HG03196 (cell line): ENCODE measurements around the gene DNAAF8.

Experiments
- ATAC-seq: cut with Tn5 transposase; IDR thresholded peaks from one replicate; pipeline ENCODE4 v1.9.1; 2021; ENCODE audit not compliant: unreplicated experiment

The DNAAF8 gene

DNA sequence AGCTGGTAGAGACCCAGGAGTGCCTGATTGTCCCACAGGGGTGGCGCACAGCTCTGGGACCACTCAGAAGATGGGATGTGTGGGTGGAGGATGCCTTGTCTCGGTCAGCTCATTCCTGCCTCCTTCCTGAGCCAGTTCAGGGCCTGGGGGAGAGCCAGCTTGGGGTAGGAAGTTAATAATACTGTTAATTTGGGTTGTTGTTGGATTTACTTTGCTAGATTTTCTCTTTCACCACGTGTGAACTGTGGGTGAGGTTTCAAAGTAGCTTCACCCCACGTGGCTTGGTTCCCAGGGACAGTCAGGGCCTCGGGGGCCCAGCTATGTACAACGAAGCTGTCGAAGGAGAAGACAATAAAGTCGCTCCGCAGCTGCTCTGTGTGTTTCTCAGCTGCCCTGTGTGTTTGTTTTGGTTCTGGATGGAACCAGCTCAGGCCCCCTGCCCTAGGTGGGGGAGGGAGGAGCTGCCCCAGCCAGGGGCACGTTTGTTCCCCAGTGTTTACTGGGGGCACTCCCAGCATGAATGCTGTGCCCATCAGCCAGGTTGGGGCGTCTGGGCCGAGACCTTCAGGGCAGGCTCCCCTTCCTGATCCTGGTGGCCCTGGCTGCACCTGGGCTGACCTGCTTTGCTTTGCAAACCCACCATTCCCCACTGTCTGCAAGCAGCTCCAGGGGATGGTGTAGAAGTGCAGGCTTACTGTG is 38.7 kb upstream of the DNAAF8 start:
- ATAC-seq = no peak

DNA sequence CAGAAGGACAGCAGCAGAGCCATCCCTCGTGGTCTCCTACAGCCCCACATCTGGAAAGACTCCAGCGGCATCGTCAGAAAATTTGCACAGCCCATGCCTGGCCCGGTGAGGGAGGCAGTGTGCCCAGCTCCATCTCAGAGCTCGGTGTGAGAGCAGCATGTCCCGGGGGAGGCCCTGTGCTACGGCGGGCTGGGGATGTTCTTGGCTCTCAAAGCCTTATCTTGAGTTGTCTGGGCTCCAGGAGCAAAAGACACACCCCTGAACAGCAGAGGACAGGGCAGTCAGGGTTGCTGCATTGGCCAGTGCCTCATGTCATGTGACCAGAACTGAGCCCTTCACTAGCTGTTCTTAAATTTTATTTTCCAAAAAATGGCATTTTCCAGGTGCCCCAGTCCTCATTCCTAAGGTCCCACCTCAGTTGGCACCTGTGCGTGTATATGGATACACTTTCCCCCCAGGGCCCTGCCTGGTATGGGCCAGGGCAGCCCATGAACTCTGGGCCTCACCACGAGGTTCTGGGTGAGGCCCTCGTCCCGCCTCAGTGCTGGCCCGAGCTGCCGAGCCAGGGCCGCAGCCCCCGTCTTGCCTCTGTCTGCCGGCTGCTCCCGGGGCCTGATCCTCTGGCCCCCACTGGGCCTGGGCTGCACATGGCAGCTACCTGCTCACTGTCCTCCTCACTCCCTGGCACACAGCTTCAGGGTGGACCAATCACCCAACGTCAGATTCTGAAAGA is 38.0 kb upstream of the DNAAF8 start:
- ATAC-seq = no peak

DNA sequence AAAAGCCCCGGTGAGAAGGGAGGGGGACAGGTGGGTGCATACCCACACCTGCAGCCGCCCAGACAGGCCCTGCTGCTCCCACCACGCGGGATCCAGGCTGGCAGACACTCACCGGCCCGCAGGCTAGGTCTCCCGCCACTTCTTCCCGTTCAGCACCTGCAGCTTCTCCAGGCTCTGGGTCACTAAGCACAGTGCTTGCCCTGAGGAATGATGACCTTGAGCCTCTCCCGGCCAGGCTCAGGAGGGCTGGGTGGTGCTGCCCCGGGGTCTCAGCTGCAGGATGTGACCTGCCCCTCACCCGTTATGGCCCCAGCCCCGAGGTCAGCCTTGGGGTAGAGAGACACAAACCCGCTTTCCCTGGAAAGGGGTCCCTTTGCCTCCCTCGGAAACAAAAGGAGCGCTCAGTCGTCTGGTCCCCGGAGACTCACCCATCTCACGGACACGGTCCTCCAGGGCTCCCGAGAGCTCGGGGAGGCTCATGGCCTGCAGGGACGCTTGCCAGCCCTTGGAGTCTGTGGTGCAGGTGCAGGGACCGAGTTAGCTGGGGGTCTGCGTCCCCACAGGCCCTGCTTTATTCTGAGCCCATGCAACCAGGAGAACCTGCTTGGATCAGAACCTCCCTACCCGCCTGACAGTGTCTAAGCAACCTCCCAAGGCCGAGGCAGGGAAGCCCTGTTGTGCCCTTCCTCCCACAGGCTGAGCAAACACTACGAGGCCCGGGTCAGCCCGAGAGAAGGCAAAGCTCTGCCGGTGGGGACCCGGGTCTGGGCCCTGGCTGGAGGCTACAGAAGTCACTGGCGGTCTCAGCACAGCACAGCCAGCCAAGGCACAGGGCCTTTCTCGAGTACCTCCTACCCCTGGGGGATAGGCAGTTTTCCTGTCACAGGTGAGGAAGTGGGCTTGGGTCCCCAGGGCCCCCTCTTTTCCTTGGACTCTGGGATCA is 37.2 kb upstream of the DNAAF8 start:
- no peak for ATAC-seq

DNA sequence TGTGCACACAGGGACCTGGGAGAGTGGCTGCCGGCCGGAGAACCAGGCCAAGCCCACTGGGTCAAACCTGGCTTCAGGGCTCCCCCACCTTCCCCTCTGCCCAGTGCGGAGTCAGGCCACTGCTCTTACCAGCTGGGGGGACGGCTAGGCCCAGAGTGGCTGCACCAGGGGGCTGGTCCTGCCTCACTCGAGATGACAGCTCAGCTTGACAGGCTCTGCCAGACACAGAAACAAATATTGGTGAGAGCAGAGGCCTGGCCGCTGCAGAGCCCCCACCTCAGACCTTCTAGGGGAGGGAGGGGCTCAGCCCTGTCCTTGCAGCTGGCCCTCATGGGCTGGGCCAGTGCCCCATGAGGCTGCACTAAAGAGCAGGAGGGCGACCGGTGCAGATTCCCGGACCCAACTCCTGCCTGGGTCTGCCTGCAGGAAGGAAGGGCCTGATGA is 36.5 kb upstream of the DNAAF8 start:
- ATAC-seq = no peak

DNA sequence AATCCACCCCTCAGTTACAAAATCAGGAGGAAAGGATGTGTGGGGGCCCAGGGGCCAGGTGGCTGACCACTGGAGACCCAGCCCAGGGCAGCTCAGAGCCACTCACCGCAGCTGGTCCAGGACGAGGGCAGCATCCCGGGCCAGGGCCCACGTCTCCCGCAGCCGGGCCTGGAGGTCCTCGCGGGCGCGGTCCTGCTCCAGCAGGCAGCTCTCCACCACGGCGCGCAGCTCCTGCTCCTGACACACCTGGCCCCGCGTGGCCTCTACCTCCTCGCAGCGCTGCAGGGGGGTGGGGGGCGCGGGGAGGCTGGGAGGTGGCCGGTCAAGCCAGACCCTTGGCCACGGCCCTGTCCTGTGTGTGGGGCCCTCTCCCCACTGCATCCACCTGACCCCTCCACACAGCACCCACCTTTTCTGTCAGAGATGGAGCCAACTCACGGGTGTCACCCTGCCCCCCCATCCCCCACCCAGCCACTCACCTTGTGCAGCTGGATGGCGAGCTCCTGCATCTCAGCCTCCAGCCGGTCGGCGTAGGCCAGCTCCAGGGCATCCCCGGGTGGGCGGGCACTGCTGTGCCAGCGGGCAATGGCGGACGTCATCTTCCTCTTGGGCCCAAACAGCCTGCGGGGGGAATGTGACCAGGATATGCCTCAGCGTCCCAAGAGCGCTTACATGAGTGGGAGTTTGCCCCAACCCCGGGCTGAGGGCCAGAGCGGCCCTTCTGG is 35.9 kb upstream of the DNAAF8 start:
- ATAC-seq = no peak

DNA sequence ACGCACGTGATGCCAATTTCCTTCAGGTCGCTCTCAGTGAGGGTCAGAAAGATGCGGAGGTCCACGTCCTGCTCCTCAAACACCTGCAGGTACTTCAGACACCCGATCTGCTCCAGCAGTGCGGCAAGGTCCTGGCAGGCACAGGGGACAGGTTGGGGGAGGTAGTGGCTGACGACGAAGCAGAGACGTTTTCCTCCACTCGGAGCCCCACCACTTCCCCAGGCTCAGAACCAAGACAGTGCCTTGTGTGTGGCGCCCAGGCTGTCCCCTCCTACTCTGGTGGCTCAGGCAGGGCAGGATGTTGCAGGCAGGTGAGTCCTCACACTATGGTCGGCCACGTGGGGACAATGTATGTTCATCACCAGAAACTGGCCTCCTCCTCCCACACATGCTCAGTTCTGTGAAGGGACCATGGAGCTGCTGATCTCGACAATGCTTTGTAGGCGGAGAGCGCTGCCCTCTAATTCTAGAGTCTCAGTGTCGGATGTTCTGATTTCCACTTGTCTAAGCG is 35.2 kb upstream of the DNAAF8 start:
- ATAC-seq = no peak

DNA sequence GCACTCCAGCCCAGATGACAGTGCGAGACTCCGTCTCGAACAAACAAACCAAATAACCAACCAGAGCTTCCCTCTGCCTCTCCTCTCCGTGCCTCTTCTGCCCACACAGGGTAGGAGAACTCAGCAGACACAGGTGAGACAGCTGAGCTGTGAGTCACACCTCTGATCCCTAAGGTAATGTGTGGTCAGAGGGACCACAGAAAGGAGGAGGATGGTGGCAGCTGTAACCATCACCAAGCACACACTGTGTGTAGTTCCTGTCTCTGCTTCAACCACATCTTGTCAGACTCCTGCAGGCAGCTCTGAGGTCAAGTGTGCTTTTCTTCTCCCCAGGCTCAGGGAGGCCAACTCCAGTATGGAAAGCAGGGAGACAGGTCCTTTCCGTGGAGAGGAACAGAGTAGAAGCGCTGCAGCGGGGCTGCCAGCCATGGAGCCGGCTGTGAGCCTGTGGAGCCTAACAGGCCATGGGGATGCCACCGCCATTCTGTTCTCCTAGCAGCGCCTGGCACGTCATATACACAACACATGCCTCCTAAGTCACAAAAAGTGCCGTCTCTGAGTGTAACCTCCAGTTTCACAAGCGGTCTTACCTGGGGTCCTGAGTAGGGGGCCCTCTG is 33.8 kb upstream of the DNAAF8 start:
- no peak for ATAC-seq

DNA sequence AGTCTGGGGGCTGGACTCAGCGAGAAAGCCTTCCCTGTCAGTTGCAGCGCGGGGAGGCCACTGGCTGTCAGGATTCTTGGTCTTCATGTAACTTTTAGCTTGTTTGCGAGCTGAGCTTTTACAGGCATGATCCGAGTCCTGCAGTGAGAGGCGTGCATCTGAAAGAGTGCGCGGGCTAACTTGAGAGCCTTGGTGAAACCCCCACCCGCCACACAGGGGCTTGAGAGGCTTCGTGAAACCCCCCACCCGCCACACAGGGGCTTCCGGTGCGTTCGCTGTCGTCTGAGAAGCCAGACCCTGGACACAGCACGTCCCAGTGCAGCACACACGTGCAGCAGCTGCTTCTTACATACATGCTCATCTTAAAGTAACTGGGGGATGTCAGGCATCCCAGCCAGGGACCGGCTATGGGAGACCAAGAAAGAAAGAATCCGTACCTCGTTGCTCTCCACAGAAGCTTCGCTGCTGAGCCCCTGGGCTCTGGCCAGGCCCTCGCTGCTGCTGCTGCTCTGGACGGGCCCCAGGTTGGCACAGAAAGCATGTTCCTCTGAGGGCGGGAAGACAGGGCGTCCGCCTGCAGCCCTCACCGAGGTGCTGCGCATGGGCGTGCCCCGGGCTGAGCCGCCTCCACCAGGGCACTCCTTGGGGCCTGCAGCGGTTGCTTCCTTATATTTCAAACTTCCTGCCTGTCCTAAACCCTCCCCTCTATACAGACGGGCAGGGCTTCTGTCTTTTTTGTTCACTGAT is 33.2 kb upstream of the DNAAF8 start:
- no peak for ATAC-seq

DNA sequence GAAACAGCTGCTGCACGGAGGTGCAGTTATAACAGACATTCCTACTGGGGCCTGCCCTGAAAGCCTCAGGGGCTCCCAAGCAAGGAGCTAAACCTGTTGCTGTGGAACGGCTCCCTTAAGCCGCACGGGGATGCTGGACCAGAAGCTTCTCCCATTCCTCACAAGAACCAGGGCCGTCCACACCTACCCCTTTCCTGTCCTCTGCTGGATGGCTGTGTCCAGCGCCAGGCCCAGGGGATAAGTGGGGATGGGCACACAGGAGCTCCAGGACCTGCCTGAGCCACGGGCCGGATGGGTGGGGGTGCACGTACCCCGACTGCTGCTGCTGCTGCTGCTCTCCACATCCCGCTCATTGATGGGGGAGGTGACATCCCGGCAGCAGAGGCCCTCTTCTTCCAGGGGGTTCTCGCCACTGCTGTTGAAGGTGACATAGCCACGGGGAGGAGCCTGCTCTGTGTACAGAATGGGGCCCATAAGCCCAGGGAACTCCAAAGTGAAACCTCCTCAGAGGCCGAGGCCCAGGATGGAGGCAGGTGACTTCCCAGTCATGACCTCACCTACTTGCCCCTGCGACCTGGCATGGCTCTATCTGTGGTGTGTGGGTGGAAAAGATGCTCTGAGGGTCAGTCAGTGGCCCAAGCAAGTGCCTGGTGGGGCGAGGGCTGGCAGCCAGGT is 32.4 kb upstream of the DNAAF8 start:
- ATAC-seq = no peak

DNA sequence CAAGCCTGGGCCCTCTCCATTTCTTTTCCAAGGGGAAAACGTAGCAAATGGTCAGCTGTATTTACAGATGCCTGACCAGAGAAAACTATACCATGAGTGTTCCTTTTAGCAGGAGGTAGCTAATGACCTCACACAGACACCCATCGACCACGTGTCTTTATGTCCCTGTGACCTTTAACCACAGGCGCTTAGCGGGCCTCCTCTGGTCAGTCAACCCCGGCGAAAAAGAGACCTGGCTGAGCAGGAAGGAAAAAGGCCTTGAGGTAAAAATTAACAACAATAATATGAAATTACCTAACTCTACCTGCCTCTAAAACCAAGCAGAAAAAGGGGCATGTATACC is 31.9 kb upstream of the DNAAF8 start:
- no peak for ATAC-seq

DNA sequence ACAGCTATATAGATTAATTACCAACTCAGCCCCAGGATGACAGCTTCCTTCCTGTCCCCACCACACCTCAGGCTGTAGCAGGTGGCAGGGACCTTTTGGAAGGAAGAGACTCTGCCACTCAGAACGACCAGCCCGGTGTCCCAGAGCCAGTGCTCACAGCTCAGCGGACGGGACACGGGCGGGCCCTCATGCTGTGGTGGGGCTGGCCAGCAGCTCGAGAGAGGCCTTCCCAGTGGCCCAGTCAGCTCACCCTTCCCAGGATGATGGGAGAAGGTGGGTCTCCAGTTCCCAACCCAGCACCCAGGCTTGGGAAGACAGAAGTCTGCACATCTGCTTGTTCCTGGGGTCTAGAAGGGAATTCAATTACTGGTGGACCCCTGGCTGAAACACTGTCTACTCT is 30.4 kb upstream of the DNAAF8 start:
- ATAC-seq = no peak

DNA sequence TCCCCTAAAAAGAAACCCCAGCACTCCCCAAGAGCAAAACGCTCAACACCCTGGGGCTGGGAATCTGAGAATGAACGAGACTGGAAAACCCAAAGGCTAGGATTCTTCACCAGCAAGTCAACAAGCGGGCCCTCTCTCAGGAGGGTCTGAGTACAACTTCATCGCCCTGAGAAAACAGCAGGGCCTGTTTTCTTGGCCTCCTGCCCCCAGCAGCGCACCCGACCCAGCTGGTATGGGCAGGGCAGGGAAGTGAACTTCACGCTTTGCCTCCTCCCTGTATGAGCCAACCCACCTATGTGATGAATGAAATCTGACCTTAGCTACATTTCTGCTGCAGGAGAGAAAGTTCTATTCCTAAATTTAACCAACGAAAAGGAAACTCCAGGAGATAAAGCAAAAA is 29.8 kb upstream of the DNAAF8 start:
- no peak for ATAC-seq

DNA sequence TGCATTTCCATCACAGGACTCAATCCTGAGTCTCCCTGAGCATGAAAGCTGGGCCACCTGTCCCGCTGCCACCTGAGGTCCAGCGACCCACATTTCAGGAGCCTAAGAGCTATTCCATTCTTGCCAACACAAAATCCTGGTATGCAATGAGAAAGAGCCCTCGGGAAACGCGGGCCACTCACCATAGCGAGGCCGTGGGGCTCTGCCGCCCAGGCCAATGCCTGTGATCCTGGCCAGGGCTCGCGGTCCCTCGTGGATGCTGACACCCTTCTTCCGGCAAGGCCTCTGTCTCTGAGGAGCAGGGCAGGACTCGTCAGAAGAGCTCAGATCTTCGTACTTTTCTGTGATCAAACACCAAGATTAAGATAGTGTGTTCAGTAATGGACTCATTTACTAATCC is 29.4 kb upstream of the DNAAF8 start:
- no peak for ATAC-seq

DNA sequence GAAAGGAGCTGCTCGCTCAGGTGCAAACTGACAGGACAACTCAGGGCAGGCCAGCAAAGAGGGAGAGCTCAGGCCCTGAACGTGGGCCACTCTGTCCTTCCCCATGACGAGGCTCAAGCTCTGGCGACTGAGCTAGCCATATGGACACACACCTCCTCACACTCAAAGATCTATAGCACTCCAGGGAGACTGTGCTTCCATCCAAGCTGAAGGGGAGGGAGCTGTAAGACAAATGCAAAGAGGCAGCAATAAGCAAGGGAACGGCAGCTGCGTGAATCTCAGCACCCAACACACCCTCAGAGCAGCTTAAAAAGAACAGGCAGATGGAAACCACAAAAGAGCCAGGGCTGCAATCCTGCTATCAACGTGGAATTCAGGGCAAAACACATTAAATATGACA is 27.5 kb upstream of the DNAAF8 start:
- ATAC-seq = no peak

DNA sequence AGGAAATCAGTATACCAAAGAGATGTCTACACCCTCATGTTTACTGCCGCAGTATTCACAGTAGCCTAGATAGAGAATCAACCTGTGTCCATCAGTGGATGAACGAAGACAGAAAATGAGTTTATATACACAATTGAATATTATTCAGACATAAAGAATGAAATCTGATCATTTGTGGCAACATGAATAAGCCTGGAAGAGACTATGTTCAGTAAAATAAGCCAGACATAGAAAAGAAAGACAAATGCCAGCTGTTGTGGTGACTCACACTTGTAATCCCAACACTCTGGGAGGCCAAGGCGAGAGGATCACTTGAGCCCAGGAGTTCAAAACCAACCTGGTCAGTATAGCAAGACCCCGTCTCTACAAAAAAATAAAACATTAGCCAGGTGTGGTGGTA is 24.9 kb upstream of the DNAAF8 start:
- ATAC-seq = no peak

DNA sequence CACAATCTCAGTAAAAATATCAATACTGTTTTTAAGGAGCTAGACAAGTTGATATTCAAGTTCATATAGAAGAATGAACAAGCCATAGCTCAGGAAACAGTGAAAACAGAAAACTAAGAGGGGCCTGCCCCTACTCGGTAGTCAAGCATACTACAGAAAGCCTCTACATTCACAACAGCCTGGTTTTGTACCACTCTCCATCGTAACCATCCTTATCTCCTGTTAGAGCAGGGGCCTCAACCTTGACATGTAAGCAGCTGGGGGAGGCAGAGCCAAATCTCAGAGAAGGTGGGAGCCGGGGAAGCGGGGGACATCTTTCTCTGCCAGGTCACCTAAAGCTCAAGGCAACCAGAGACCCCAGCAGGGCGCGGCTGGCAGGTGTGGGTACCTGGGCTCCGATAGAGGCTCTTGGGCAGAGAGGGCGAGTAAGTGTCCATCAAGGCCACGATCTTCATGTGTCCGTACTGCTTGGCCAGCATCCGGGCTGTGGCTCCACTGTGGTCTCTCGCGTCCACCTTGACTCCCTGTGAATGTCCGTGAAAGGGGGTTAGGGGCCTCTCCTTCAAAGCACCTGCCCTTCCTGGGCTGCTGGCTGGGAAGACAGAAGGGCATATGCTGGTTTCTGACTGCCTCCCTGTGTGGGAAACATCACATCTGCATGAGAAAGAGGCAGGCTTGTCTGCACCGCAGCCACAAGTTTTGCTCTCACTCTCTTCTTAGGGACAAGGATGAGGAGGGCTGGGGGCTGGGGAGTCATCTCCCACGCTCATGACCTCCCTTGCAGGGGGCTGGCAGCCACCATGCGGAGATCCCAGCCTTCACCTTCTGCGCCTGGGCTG is 20.5 kb upstream of the DNAAF8 start:
- no peak for ATAC-seq

DNA sequence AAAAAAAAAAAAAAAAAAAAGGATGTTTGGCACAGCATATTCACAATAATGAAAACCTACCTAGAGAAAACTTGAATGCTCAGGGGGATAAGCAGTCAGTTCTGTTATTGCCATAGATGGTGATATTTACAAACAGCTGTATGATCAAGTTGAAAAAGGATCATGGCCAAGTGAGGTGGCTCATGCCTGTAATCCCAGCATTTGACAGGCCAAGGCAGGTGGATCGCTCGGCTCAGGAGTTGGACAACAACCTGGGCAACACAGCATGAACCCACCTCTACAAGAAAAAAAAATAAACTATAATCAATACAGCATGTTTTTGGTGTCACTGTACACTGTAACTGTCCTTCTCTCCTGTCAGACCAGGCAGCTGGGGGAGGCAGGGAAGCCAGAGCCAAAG is 19.3 kb upstream of the DNAAF8 start:
- ATAC-seq = no peak

DNA sequence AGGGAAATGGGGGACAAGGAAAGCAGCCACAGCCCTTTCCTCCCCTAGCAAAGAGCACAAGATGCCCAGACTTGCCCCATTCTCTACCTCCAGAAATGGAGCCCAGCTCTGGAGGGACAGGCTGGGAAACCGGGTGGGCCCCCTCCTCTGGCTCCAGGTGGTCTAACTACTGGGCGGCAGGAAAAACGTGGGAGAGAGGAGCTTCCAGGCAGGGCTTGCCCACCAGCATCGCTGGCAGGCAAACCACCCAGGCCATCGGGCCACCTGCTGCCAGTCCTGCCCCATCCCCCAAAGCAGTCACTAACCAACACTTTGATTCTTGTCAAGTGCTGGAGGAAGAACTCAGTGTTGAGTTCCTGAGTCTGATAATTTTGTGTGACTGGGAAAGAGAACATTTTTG is 15.9 kb upstream of the DNAAF8 start:
- ATAC-seq = no peak
